HG03108 (cell line): ENCODE measurements around the gene SH3RF3.

Source experiments
- ATAC-seq: cut with Tn5 transposase; IDR thresholded peaks from one replicate; pipeline ENCODE4 v1.9.1; 2021; ENCODE audit warnings: moderate library complexity; ENCODE audit not compliant: unreplicated experiment

Gene SH3RF3

DNA sequence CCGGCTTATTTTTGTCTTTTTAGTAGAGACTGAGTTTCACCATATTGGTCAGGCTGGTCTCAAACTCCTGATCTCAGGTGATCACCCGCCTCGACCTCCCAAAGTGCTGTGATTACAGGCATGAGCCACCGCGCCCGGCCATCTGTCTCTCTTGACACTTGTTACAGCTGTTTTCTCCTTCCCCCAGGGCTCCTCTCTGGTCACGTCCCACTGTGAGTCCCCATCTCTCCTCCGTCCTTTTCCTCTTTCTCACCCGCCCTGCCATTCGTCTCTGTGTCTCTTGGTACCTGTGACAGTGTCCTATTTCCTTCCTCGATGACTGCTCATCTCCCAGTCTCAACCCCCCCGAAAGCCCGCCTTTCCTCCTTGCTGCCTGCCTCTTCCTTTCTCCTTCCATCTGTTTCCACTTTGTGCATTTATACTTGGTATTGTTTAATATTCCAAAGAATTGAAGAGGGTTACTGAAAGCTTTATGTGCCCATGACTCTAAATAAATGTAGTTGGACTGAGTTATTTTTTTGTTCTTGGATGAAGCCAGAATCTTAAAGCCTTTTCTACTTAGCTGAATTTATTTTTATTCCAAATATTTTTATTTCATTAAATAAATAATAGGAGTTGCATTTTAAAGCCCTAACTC, 241.5 kb downstream of the SH3RF3 start:
- no peak for ATAC-seq

DNA sequence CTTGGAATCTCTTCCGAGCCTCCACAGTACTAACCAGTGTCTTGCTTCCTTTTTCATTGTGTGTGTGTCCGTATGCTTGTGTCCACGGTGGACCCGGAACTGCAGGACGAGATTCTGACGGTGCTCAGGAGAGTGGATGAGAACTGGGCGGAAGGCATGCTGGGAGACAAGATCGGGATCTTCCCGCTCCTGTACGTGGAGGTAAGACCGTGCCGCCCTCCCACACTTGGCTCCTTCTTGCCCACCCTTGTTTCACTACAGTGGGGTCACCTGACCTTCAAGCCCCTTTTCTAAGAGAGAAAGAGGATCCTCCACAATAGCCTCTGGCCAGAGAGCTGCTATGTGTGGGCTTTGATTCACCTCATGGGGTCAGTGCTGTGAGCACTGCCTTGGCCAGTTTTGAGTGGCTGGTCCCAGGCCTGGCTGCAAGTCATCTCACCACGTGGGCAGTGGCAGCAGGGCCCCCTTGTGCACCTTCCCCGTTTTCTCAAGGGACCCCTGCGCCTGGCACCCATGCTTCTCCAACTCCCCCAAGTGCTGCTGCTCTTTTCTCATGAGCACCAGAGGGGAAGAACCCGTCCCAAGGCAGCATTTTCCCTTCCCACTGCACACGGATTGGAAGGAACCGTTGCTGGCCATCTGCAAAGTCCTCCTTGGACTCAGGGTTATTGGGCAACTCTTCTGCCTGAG, 242.6 kb downstream of the SH3RF3 start:
- no peak for ATAC-seq

GRCh38 chr2:109372171-109372568, 243.2 kb downstream of the SH3RF3 start:
- no peak for ATAC-seq

GRCh38 chr2:109372614-109373013, 243.6 kb downstream of the SH3RF3 start:
- ATAC-seq: no peak

GRCh38 chr2:109373791-109374547, 245.0 kb downstream of the SH3RF3 start:
- ATAC-seq: no peak

DNA sequence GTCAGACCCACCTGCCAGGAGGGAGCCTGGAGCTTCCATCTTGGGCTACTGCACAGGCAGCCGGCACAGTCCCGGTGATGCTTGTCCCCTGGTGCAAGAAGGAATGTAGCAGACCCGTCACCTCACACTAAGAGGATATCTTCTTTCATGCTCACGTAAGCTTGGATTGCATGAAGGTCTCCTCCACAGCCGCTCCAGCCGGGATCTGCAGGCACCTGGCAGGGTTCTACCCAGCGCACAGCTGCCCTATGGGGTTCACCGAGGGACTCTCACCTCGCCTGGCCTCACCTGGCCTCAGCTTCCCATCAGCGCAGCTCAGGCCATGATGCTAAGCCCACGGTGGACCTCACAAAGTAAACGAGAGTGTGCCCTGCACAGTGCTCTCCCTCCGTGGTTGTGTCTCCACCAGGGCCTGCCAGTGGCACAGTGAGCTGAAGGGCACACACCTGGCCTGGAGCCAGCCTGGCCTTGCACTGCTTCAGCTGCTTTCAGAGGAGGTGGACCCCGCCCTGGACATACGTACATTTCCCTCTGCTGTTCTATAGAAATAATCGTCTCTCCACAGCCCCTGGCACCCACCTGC, 245.6 kb downstream of the SH3RF3 start:
- ATAC-seq: no peak

DNA sequence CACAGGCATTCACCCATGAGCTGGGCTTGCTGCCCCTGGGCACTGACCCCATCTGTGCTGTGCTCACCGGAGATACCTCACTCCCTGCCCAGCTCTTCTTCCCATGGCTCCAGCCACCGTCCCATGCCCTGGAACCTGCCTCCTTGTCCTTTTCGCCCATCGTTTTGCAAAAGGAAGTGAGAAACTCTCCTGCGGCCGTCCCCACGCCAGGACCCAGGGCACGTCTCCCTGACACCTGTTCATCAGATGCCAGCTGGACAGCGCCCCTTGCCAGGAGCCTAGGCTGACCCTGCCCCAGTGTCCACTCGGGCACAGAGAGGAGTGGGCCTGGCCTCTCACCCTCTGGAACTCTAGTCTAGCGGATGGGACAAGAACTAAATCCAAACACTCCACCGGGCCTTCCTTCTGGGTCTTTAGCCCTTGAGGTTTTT, 246.1 kb downstream of the SH3RF3 start:
- ATAC-seq: no peak

DNA sequence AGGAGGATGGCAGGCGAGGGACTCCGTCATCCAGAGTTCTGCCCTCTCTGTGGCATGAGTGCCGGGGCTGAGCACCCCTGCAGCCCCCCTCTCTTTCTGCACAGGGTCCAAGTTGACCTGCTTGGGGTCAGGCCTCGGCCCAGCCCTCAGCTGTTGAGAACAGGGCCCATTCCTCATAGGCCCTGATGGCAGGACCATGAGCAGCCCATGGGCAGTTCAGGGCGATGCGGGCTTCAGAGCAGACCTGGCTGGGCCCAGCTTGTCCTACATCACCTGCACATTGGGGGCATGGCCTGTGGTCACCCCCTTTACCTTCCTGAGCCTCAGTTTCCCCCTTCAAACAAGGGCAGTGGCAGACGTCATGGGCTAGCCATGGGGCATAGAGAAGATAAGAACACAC, 246.7 kb downstream of the SH3RF3 start:
- no peak for ATAC-seq

GRCh38 chr2:109376115-109376514, 247.1 kb downstream of the SH3RF3 start:
- no peak for ATAC-seq

- no peak for ATAC-seq
These were observed 247.9 kb downstream of the SH3RF3 start for GRCh38 chr2:109376796-109377495.

DNA sequence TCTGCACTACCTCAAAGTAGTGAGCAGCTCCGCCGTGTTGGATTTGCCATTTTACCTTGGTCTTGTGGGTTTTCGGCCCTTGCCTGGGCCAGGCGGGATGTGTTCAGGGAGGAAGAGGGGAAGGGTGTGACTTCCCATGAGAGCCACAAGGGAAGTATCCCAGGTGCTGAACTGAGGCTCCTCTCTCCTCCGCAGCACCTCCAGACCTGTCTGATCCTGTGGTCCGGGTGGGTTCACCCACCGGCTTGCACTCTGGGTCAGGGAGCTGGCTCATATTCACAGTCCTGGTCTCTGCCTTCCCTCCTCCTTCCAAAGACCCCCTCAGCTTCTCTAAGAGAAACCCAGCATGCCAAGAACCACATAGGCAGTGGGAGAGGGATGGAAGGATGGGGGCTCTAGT, 249.0 kb downstream of the SH3RF3 start:
- no peak for ATAC-seq

- no peak for ATAC-seq
These were observed 249.7 kb downstream of the SH3RF3 start for GRCh38 chr2:109378682-109379081.

DNA sequence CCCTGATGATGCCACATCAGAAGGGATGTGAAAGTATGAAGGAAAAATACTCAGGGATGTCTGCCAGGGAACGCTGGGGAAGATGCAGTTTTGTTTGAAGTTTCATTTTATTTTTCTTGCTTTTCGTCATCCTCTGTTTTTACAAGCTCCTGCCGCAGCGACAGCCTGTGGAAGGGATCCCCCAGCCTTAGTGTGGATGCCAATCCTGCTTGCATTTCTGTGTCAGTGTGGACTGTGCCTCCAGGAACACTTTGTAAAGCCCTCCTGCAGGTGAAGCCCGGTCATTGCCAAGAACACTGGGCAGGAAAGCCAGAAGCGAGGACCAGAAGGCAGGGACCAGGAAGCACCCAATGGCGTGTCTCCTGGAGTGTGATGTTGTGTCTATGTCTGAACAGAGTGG, 250.5 kb downstream of the SH3RF3 start:
- ATAC-seq: no peak

GRCh38 chr2:109380502-109381326, 251.7 kb downstream of the SH3RF3 start:
- ATAC-seq: no peak

DNA sequence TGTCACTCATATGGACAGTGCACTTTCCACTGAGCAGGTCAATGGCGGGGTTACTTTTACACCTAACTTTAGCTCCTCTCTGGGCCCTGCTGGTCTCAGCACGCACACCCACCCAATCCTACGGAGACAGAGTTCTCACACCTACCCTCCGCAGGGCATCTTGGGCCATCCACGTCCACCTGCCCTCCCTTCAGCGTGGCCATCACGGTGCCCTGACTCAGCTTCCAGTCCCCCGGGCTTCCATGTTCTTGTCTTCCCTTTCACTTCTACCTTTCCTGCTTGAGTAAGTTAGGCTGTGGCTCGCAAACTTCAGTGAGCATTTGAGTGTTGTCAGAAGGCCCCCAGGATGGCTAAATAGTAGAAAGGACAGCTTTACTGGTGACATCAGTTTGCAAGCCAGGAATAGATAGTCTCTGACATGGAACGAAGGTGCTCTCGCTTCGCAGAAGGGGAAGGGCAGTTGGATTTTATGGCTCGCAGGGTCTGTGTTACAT, 252.4 kb downstream of the SH3RF3 start:
- no peak for ATAC-seq

DNA sequence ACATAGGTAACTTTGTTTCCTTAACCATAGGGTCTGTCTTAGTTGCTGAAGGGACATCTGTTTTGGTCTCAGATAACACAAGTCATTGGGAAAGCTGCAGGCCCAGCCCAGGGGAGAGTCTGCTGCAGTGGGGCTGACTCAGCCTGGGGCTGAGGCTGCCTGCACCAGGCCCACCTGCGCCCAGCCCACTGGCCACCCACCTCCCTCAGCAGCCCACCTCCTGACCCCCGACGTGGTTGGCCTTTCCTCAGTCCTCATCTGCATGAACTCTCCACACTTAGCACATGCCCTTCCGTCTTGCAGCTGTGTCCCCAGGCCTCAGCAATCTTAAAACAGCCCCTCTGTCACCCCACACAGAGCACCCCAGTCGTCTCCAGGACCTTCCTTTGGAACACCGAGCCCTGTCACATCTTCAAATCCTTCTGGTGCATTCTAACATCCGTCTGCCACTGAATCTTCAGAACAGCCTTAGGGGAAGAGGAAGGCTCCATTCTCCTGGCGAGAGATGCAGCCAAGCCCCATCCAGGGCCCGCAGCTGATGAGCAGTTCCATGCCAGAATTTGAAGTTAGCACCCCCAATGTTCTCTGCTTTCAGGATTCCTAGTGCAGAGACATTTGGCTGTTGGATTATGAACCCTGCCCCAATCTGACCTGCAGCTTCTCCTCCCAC, 253.4 kb downstream of the SH3RF3 start:
- no peak for ATAC-seq

- no peak for ATAC-seq
These were observed 253.9 kb downstream of the SH3RF3 start for GRCh38 chr2:109382951-109383350.

- ATAC-seq: no peak
These were observed 254.7 kb downstream of the SH3RF3 start for GRCh38 chr2:109383505-109384307.
